ENCODE data around the gene DRC3.

DRC3 gene

DNA sequence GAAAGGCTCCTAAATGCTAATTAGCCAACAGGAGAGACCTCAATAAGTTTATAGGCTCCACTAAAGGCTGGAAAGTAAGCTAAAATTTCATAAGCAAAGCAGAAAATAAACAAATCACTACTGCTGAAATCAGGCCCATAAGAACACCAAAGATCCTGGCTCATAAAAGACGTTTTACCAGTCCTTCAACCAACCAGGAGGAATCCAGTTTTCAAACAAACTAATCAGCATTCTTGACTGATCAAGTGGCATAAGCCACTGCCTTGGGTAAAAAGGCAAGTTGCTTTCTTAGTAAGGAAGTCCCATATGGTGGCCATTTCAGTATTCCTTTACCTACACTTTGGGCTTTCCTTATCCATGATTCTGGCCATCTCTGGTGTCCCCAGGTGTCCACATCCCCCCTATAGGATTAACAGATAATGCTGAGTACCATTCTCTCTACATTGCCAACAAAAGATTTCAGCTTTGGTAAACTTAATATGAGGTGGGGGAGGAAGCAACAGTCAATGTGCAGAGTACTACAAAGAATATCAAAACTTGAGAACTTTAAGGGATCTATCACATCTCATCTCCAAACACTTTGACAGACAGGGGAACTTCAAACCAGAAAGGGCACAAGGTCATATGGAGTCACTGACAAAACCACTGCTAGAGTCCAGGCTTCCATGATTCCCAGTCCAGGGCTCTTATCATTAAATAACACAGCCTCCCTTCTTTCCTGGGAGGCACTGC, 1.8 kb upstream of the DRC3 start:
- DNase-seq, result no peak

GRCh38 chr17:17971431-17972125, 1.1 kb upstream of the DRC3 start:
- DNase-seq, result peak in 1 of 2 experiments; percentile 10

DNA sequence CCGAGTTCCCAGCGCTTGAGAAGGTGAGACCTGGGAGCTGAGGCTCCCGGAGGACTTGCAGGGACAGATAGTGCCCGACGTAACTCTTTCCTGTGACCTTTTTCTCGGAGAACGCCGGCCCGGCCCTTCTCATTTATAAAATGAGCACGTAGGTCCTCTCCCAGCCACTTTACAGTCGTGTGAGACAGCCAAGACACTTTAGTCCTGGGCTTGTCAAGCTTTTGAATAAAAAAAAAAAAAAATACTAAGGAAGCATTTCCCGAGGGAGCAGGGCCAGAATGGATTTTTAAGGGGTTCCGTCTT, 241 bp downstream of the DRC3 start:
- DNase-seq, result no peak

- DNase-seq, result no peak
Observed at GRCh38 chr17:17975436-17975835, 2.8 kb downstream of the DRC3 start.

DNA sequence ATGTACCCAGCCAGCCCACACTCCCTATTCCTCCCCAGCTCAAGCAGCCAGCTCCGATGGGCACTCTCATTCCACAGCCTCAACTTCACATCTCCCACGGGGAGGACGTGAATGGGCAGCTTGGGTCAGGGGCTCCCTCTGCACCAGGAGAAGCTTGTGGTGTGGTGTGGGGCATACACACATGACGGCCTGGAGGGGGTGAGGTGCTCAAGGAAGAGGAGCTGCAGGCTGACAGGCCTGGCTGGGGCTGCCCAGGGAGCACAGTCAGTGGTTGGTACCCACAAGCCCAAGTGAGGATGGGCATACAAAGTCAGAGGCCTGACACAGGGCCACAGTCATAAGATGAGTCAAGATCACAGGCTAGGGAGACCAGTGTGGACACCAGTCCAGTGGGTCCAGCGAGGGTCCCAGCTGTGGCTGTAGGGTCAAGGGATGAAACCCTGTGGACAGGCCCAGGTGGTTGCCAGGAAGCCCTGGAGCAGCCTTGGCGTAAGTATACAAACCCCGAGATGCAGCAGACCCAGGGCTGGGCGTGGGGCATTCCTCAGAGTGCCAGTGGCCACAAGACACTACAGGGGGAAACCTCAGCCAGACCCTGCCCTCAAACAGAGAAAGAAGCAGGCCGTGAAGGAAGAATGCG, 4.4 kb downstream of the DRC3 start:
- no peak for DNase-seq

DNA sequence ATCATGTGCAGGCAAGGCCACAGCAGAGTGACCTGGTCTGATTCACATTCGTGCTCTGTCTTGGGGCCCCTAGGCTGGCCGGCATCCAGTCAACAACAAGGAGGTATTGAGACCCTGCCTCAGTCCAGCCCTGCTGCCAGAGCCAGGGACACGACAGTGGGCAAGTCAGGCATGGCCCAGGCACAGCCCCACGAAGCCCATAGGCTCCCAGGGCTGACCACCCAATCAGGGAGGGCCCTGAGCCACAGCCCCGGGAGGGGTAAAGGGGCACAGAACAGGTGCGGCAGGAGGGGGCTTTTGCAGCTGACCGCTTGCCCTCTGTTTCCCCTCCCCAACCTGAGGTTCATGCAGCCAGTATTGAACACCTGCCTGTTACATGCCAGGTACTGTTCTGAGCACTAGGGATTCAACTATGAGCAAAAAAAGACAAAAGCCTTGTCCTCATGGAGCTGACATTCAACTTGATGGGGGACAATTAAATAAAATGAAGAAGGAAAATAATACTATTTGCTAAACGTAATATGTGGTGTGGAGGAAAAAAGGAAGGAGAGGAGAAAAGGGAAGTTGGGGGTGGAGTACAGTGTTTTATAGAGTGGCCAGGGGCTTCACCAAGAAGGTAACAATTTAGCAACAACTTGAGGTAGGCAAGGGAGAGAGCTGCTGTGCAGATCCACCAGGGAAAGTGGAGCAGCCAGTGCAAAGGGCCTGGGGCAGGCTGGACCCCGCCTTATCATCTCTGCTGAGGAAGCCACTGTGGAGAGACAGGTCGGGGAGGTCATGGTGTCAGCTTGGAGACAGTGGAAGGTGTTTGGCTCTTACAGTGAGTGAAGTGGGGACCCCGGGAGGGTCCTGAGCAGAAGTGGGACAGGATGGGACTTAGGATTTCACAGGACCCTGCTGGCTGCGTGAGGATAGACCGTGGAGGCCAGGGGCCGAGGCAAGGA, 6.1 kb downstream of the DRC3 start:
- DNase-seq, result no peak

DNA sequence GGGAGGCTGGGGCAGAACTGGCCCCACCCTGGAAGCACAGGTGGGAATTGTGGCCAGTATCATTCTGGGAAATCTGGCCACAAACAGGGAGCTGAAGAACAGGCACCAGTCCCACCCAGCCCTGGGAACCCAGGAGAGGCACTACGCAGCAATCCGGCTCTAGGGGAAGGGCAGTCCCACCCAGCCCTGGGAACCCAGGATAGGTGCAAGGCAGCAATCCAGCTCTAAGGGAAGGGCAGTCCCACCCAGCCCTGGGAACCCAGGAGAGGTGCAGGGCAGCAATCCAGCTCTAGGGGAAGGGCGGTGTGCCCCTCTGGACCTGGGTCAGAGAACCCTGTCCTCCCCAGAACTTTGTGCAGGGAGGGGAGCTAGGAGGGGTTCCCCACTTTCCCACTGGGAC, 7.1 kb downstream of the DRC3 start:
- no peak for DNase-seq

GRCh38 chr17:17981330-17981729, 8.7 kb downstream of the DRC3 start:
- no peak for DNase-seq

- DNase-seq, result no peak
Observed at GRCh38 chr17:17982801-17983200, 10.1 kb downstream of the DRC3 start.

DNA sequence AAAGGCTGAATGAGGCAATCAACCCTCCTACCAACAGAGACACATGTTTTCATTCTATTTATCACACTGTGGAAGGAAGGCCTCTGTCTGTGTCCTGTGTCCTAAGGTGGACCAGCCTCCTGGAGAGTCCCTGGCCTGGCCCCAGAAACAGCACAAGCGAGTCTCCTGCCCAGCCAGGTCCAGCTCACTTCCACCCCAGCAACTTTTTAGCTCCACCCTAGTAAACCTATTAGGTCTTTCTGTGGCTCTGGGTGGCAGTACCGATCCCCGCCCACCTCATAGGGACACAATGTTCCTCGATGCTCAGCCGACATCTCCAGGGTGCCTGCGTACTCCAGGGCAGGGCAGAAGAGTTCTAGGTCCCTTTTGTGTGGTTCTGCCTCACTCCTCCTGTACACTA, 10.7 kb downstream of the DRC3 start:
- DNase-seq, result no peak

DNA sequence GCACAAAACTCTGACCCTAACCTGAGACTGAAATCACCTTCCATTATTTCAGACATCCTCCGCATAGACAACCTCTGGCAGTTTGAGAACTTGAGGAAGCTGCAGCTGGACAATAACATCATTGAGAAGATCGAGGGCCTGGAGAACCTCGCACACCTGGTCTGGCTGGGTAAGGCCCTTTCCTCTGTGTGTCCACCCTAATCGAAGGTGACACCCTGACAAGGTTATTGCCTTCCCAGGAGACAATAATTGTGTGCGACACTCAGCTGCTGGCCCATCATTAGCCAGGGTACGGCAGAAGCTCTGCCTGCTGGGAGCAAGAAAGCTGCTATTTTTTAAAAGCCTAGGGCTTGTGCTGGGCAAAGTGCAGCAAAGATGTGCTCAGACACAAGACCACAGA, 11.1 kb downstream of the DRC3 start:
- no peak for DNase-seq

DNA sequence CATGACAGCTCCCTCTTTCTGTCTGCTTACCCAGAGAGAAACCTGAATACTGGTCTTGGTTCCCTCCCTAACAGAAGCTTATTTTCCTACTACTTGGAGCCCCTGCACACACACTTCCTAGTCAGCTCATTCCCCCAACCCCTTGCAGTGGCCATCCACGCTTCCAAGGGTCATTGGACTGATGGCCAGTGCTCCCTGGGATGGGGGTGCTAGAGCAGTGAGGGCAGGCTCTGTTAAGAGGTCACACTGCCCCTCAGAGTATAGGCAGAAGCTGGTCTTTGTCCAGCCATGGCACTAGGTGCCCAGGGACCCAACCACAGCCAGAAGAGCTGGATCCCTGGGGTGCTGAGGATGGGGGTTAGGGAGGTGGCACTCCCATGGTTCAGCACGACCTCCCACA, 12.5 kb downstream of the DRC3 start:
- no peak for DNase-seq

DNA sequence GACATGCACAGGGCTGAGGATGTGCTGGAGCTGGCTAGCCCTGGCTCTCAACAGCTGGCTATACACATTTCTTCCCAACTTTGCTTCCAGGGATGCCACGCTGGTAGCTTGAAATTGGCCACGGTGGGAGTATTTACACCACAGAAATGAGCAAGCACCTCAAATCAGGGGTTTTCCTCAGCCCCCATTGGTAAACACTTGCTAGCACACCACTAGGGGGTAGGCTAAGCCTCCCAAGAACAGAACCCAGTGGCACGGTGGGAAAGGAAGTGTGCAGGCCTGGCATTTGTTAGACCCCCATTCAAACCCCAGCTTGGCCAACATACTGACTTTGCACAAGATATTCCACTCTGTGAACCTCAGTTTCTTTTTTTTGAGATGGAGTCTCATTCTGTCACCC, 12.9 kb downstream of the DRC3 start:
- no peak for DNase-seq

DNA sequence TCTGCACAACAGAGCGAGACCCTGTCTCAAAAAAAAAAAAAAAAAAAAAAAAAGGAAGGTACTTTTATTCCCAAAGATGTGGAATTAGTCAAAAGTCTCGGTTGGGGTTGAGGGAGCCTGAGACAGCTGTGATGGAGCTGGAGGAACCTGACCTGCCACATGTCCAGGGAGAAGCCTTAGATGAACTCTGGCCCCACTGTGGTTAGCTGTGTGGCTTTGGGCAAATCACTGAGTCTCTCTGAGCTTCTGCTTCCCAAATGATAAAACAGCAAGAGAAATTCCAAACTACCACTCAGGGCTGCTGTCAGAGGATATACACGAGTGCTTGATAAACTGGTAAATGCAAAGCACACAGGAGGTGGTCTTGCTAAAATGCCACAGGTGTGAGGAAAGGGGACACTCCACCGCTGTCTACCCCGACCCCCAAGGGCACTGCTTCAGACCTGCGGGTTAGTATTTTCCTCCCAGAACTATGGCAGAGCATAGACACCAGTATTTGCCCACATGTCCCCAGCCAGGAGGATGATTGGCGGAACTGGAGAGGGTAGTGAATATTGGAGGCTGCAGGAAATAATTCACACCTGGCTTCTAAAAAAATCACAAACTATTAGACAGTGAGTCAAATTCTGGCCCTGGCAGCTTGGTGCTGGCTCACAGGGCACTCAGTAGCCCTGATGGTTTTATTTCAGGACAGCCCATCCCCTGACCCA, 14.7 kb downstream of the DRC3 start:
- DNase-seq, result no peak

- DNase-seq, result no peak
Observed at GRCh38 chr17:17987901-17988300, 15.2 kb downstream of the DRC3 start.

- DNase-seq, result no peak
Observed at GRCh38 chr17:17988427-17988945, 15.8 kb downstream of the DRC3 start.

DNA sequence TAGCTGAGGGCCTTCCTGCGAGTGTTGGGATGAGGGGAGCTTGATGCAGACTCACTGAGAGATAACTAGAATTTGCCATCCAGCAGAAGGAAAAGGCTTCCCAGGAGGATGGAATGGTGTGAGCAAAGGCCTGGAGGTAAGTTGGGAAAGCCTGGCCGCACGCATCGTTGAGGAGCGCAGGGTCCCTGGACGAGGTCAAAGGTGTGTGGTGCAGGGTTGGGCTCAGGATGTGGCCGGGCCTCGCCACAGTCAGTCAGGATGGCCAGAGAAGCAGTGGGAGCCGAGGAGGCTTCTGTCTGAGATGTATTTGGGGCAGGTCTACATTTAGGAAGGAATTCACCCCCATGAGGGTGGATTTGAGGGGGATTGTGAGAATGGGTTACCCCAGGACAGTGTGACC, 16.4 kb downstream of the DRC3 start:
- DNase-seq, result no peak

GRCh38 chr17:17989618-17990017, 17.0 kb downstream of the DRC3 start:
- no peak for DNase-seq

GRCh38 chr17:17990282-17990681, 17.6 kb downstream of the DRC3 start:
- no peak for DNase-seq

GRCh38 chr17:17993366-17993765, 20.7 kb downstream of the DRC3 start:
- no peak for DNase-seq

DNA sequence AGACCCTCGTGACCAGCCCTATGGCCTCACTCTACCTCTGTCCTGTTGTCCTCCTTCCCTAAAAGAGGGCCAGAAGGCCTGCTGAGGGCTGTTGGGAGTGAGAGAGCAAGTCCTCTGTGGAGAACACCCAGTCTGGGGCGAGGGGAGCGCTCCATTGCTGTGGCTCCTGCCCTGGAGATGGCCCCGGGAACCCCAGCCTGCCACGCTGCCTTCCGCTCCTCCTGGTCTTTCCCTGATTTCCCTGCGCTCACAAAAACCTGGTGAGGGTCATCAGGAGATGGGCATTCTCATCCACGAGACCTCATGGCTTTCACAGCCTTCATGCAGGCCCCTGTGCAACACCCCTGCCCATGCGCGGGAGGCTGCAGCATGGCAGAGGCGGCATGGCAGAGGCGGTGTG, 21.2 kb downstream of the DRC3 start:
- DNase-seq, result no peak

All from activated CD4-positive, alpha-beta T cell treated with anti-CD3 and anti-CD28 coated beads, Interleukin-2, amount 50 U/mL, for 4 hours (primary cell).